ENCODE data around the gene KIF27.
A peak's percentile ranks its signal among the peaks of the same experiment; 100 is the strongest.
"Not testable (repeated sequence)": the region's sequence is repeated elsewhere in the genome, so short reads cannot be mapped to it uniquely, and the experiment has no call there.

The KIF27 gene, protein sequence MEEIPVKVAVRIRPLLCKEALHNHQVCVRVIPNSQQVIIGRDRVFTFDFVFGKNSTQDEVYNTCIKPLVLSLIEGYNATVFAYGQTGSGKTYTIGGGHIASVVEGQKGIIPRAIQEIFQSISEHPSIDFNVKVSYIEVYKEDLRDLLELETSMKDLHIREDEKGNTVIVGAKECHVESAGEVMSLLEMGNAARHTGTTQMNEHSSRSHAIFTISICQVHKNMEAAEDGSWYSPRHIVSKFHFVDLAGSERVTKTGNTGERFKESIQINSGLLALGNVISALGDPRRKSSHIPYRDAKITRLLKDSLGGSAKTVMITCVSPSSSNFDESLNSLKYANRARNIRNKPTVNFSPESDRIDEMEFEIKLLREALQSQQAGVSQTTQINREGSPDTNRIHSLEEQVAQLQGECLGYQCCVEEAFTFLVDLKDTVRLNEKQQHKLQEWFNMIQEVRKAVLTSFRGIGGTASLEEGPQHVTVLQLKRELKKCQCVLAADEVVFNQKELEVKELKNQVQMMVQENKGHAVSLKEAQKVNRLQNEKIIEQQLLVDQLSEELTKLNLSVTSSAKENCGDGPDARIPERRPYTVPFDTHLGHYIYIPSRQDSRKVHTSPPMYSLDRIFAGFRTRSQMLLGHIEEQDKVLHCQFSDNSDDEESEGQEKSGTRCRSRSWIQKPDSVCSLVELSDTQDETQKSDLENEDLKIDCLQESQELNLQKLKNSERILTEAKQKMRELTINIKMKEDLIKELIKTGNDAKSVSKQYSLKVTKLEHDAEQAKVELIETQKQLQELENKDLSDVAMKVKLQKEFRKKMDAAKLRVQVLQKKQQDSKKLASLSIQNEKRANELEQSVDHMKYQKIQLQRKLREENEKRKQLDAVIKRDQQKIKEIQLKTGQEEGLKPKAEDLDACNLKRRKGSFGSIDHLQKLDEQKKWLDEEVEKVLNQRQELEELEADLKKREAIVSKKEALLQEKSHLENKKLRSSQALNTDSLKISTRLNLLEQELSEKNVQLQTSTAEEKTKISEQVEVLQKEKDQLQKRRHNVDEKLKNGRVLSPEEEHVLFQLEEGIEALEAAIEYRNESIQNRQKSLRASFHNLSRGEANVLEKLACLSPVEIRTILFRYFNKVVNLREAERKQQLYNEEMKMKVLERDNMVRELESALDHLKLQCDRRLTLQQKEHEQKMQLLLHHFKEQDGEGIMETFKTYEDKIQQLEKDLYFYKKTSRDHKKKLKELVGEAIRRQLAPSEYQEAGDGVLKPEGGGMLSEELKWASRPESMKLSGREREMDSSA (N-terminal part only)

DNA sequence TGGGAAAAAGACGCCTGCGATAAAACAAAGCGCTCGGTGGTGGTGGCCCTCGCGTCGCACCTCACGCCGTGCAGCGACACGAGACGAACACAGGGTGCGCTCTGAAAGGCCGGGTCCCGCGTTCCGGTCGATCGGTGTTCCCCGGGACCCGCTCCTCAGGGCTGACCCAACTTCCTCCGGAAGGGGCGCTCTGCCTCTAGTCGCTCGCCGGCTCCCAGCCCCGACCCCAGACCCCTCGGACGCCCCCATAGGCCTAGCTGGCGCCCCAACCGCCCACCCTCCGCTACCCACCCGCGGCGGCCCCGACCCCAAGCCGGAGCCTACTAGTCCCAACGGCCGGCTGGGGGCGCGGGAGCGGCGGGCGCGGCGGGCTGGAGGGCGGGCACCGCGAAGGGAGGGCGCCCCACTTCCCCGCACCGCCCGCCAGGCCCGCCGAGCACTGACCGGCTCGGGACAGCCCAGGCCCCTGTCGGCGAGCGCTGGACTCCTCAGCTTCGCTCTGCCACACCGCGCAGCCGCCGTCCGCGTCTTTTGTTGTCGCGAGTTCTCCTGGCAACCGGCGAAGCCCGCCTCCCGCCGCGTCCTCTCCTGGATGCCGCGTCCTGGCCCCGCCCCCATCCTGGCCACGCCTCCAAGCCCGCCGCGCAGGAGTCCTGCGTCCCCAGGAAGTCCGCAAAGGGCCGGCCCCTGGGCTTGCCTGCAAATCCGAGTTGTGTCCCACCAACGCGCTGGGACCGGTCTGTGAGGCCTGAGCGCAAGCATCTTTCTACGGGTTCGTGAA is at the start of gene KIF27:
TSS of gene KIF27 (minus strand) at position 506 of the 781 bp plus-strand sequence. CDS start 5,841 bp downstream, outside the sequence.
- peak; percentile 95 for DNase-seq (ENCODE audit: low read depth)

DNA sequence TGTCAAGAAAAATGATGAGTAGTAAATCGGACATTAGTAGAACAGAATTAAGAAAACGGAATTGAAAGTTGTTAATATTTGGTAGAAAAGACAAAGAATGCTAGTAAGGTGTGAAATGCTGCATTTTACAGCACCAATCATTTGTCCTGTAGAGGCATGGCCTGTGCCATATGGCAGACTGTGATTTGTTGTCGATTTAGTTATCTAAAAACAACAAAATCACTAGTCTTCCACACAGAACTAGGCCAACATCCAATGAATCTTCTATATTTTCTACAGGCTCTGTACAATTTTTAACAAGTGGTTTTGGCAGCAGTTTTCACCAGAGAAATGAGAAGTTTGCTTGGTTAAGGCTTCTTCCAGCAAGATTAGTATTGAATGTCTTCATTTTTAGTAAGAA is 48.4 kb upstream of the KIF27 start:
- DNase-seq (ENCODE audit: low read depth): no peak

DNA sequence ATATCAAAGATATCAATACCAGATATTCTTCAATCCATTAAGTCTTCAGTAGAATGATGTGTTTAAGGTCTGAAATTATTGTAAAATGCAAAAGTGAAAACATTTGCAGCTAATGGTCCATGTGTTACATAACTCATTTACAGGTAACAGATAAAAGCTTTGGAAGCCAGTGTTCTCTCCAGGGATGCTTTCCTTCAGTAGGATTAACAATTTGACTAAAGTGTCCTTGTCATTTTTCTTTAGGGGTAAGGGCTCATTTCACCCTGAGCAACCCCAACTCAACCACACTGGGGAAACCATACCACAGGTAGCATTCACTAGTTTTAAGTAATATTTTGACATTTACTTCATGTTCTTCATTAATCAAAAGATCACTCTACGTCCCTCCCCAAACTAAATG is 45.8 kb upstream of the KIF27 start:
- no peak for DNase-seq (ENCODE audit: low read depth)

GRCh38 chr9:83966209-83966582 is 45.0 kb upstream of the KIF27 start:
- no peak for DNase-seq (ENCODE audit: low read depth)

GRCh38 chr9:83965350-83966208 is 44.3 kb upstream of the KIF27 start:
- DNase-seq (ENCODE audit: low read depth): no peak

- DNase-seq (ENCODE audit: low read depth): no peak
Measured at GRCh38 chr9:83964973-83965349, 43.7 kb upstream of the KIF27 start.

DNA sequence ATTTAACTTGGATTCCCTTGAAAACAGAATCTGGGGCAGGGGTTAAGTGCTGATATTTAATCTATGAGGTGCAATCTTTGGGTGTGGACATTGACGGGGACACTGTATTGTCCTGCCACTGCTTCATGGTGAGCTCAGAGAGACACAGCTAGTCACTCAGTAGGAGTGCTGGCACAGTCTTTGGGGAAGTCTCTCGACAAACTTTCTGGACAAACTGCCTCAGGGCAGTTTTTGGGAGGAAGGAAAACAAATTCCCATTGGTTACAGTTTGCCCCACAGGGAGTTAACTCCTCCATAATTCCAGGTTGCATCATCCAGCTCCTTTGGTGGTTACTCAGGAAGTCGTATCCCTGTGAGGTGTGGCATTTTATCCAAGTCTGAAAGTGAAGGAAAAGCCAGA is 40.9 kb upstream of the KIF27 start:
- peak; percentile 42 for DNase-seq (ENCODE audit: low read depth)

DNA sequence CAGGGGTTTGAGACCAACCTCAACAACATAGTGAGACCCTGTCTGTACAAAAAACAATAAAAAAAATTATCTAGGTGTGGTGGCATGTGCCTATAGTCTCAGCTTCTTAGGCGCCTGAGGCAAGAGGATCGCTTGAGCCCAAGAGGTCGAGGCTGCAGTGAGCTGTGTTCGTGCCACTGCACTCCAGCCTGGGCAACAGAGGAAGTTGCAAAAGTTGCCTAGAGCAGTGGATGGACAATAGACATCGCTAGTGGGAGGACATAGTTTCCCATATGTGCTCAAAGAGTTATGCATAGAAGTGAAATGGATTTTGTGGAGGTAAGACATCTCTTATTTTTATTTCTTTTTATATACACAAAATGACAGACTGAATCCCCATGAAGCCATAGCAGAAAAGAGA is 39.8 kb upstream of the KIF27 start:
- DNase-seq (ENCODE audit: low read depth): no peak

GRCh38 chr9:83959061-83959460 is 37.8 kb upstream of the KIF27 start:
- peak; percentile 76 for DNase-seq (ENCODE audit: low read depth)

- no peak for DNase-seq (ENCODE audit: low read depth)
Measured at GRCh38 chr9:83957248-83957513, 35.9 kb upstream of the KIF27 start.

DNA sequence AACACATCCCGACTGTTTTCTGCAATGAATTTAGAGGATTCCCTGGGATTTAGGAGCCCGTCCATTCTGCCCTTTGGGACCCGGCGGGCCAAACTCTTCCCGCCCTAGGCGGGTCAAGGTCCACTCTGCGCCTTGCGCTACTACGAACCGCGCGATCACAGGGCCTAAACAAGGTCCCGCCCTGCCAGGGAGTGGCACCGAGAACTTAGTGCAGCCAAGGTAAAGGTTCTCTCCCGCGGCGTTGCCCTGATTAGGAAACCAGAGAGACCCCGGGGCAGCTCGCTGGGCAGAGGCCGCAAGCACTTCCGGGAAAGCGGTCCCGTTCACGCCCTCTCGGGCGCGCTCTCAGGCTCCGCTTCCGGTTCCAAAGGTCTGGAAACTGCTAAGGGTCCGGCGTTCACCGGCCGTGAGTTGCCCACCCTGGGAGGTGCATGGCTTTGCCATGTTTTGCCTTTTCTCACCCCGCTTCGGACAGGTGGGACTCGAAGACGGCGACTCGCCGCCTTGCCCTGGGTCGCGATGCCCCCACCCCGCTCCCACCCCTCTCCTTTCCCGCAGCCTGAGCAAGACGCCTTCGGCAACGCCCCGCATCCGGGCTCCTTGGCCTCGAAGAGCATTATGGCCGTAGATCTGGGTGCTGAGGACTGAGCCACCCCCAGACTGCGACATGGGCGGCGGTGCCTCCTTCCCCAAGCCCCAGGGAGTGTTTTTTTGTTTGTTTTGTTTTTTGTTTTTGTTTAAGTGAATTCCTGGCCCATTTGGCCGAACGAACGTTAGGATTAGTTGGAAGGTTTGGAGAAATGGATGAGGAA is 35.4 kb upstream of the KIF27 start:
- DNase-seq (ENCODE audit: low read depth): peak; percentile 39

- no peak for DNase-seq (ENCODE audit: low read depth)
Measured at GRCh38 chr9:83956086-83956435, 34.8 kb upstream of the KIF27 start.

DNA sequence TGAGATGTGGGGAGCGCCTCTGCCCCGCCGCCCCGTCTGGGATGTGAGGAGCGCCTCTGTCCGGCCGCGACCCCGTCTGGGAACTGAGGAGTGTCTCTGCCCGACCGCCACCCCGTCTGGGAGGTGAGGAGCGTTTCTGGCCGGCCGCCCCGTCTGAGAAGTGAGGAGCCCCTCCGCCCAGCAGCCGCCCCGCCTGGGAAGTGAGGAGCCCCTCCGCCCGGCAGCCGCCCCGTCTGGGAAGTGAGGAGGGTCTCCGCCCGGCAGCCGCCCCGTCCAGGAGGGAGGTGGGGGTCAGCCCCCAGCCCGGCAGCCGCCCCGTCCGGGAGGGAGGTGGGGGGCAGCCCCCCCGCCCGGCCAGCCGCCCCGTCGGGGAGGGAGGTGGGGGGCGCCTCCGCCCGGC is 26.9 kb upstream of the KIF27 start:
- DNase-seq (ENCODE audit: low read depth): not testable (repeated sequence)

- DNase-seq (ENCODE audit: low read depth): no peak
Measured at GRCh38 chr9:83940590-83941303, 19.5 kb upstream of the KIF27 start.

DNA sequence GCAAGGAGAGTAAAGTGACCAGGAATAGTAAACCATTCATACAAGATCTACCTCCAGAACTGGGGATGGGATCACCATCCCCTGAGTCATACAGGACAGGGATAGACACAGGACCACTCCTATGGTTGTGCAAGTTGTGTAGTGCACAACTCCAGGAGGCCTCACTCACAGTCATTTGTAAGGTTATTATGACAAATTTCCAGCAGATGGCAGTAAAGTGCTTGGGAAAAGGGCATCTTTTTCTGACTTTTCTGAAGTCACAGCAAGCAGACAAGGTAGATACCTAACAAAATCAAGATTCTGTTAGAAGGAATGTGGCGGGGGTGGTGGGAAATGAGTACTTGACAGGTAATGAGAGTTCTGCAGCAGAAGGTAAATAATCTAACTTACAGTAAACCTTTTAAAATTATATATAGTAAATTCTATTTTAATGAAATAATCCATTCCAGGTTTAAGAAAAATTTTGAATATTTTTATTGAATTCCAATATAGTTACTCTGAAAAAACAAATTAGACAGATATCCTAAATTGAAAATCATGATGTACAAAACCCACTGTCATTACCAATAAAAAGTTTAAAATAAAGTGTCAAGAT is 16.7 kb upstream of the KIF27 start:
- DNase-seq (ENCODE audit: low read depth): peak; percentile 36

GRCh38 chr9:83936523-83936922 is 15.3 kb upstream of the KIF27 start:
- no peak for DNase-seq (ENCODE audit: low read depth)

- DNase-seq (ENCODE audit: low read depth): peak; percentile 46
Measured at GRCh38 chr9:83935276-83935935, 14.2 kb upstream of the KIF27 start.

DNA sequence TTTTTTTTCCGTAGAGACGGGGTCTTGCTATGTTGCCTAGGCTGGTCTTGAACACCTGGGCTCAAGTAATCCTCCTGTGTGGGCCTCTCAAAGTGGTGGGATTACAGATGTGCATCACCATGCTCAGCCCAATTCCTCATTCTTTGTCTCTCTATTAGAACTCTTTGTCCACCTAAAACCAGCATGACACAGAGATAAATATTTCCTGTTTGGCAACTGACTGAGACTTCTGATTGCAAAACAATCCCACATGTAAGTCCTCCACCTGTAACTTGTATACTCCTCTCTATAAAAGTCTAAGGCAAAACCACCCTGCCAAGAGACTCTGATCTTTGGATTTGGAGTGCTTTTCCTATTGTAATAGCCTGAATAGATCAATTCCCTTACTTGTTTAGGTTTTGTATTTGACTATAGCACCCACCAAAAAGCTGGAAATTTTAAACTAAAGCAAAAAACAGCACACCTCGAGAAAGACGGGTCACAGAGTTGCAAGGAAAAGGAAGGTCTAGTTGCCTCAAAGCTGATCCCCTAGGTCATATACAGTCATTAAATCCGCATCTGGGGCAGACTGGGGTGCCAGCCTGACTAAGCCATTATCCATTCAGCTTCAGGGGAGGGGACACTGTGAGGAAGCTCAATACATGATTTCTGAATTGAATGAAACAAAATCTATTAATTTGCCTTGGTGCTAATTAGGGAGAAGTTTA is 13.5 kb upstream of the KIF27 start:
- peak; percentile 26 for DNase-seq (ENCODE audit: low read depth)

All from GM04504 (cell line).